GM19468 (cell line): ENCODE measurements around the gene MOB2.

Experiments
- ATAC-seq: cut with Tn5 transposase; IDR thresholded peaks from one replicate; pipeline ENCODE4 v1.9.1; 2021; ENCODE audit warnings: mild to moderate bottlenecking, moderate library complexity, moderate number of reproducible peaks; ENCODE audit not compliant: unreplicated experiment; ENCODE audit errors: extremely low read depth

Gene MOB2

GRCh38 chr11:1490651-1491050 lies 4.1 kb upstream of the MOB2 start:
- no peak for ATAC-seq

GRCh38 chr11:1488575-1489180 lies 2.1 kb upstream of the MOB2 start:
- no peak for ATAC-seq

- ATAC-seq: no peak
Measured at GRCh38 chr11:1487851-1488574, 1.4 kb upstream of the MOB2 start.

- no peak for ATAC-seq
Measured at GRCh38 chr11:1487091-1487850, 692 bp upstream of the MOB2 start.

GRCh38 chr11:1485504-1485885 lies 1.1 kb downstream of the MOB2 start:
- ATAC-seq: no peak

GRCh38 chr11:1484695-1485503 lies 1.7 kb downstream of the MOB2 start:
- no peak for ATAC-seq

GRCh38 chr11:1484061-1484671 lies 2.4 kb downstream of the MOB2 start:
- ATAC-seq: no peak

GRCh38 chr11:1483445-1483961 lies 3.1 kb downstream of the MOB2 start:
- ATAC-seq: no peak

- ATAC-seq: no peak
Measured at GRCh38 chr11:1482581-1483444, 3.8 kb downstream of the MOB2 start.

GRCh38 chr11:1481861-1482441 lies 4.6 kb downstream of the MOB2 start:
- no peak for ATAC-seq

- ATAC-seq: no peak
Measured at GRCh38 chr11:1481483-1481825, 5.1 kb downstream of the MOB2 start.

- ATAC-seq: no peak
Measured at GRCh38 chr11:1480555-1481482, 5.8 kb downstream of the MOB2 start.

- ATAC-seq: no peak
Measured at GRCh38 chr11:1480191-1480554, 6.4 kb downstream of the MOB2 start.

GRCh38 chr11:1479678-1480118 lies 6.9 kb downstream of the MOB2 start:
- no peak for ATAC-seq

- no peak for ATAC-seq
Measured at GRCh38 chr11:1479006-1479677, 7.4 kb downstream of the MOB2 start.

- ATAC-seq: no peak
Measured at GRCh38 chr11:1478544-1478943, 8.0 kb downstream of the MOB2 start.

- no peak for ATAC-seq
Measured at GRCh38 chr11:1478011-1478410, 8.6 kb downstream of the MOB2 start.
